Thoracic aorta (tissue), 2 donors: ENCODE measurements around the gene EMX2. TPM values are rescaled to one million over a fixed set of nuclear protein-coding genes. Genes with fewer than 3 reads are reported as not detected.
"Not testable (repeated sequence)": the region's sequence is repeated elsewhere in the genome, so short reads cannot be mapped to it uniquely, and the experiment has no call there.

Experiments used
- ATAC-seq: fragments of 150-250 bp; one replicate; pipeline ENCODE4 v1.8.0; 2017; ENCODE audit warnings: low read depth; ENCODE audit not compliant: insufficient number of reproducible peaks, low FRiP score
- DNase-seq: peaks from one replicate; pipeline ENCODE4 v3.0.0-alpha.2; 2020; ENCODE audit warnings: low spot score
- H3K27ac ChIP-seq, 2 donors: fragments of 200-600 bp; sonication (generic); 1 replicate in 1 of 2; 2 replicates in 1 of 2; pipeline ENCODE4 v1.5.1; 2016; ENCODE audit warnings: mild to moderate bottlenecking in 2 of 2, moderate library complexity in 2 of 2
- H3K27me3 ChIP-seq: fragments of 200-600 bp; sonication (generic); replicated peaks from 2 replicates; pipeline ENCODE4 v1.6.0; 2016; ENCODE audit warnings: mild to moderate bottlenecking; ENCODE audit not compliant: insufficient read depth
- H3K36me3 ChIP-seq: fragments of 200-600 bp; sonication (generic); one replicate; pipeline ENCODE4 v1.5.1; 2016
- H3K4me1 ChIP-seq, 2 donors: fragments of 200-600 bp; sonication (generic); 1 replicate in 1 of 2; 2 replicates in 1 of 2; pipeline versions ENCODE4 v1.5.1 to v1.6.0; 2016; ENCODE audit warnings: low read depth in 2 of 2, mild to moderate bottlenecking in 1 of 2; ENCODE audit not compliant: control insufficient read depth in 1 of 2
- H3K4me3 ChIP-seq: fragments of 200-600 bp; sonication (generic); 2 replicates; pipeline ENCODE4 v1.5.1; 2016; ENCODE audit warnings: mild to moderate bottlenecking
- H3K9me3 ChIP-seq: fragments of 200-600 bp; sonication (generic); 2 replicates; pipeline ENCODE4 v1.5.1; 2016
- CTCF ChIP-seq: fragments of 200-600 bp; sonication (generic); IDR thresholded peaks from one replicate; pipeline ENCODE4 v1.5.1; 2019; ENCODE audit warnings: antibody characterized with exemption
- total RNA-seq, 2 donors: library from RNA; depleted of rRNA; stranded (reverse); fragments of >200 nt; gene quantifications; one replicate each; pipeline versions ENCODE4 v1.1.0 to v1.2.3, GENCODE V29; 2016

Gene EMX2
- total RNA-seq, 2 donors from 2014 or later: not detected

GRCh38 chr10:117500456-117500855 is 42.1 kb upstream of the EMX2 start:
- no peak for TF ChIP-seq CTCF
- Histone ChIP-seq H3K27me3 (no peaks in the 10 kb centered on the region), H3K4me1 (no peaks in the 10 kb centered on the region), H3K4me3 (no peak overlapping the region), H3K36me3 (no peaks in the 10 kb centered on the region), H3K27ac (no peak overlapping the region), H3K9me3 (no peaks in the 10 kb centered on the region)
- DNase-seq (no peak), ATAC-seq (no peak)

GRCh38 chr10:117501460-117502035 is 41.0 kb upstream of the EMX2 start:
- no peak overlapping the region for H3K4me3 ChIP-seq
- H3K27me3 ChIP-seq: no peaks in the 10 kb centered on the region
- ATAC-seq (no peak), DNase-seq (no peak)
- no peak for TF ChIP-seq CTCF
- H3K36me3 ChIP-seq: no peaks in the 10 kb centered on the region
- H3K27ac ChIP-seq: no peak overlapping the region
- H3K9me3 ChIP-seq: no peaks in the 10 kb centered on the region
- H3K4me1 ChIP-seq: no peaks in the 10 kb centered on the region

GRCh38 chr10:117502421-117503243 is 39.9 kb upstream of the EMX2 start:
- TF ChIP-seq CTCF: no peak
- DNase-seq (no peak), ATAC-seq (no peak)
- Histone ChIP-seq H3K9me3 (no peaks in the 10 kb centered on the region), H3K36me3 (no peaks in the 10 kb centered on the region), H3K4me1 (no peaks in the 10 kb centered on the region), H3K27ac (no peak overlapping the region), H3K27me3 (no peaks in the 10 kb centered on the region), H3K4me3 (no peak overlapping the region)

GRCh38 chr10:117503244-117504205 is 39.0 kb upstream of the EMX2 start:
- Histone ChIP-seq H3K27ac (no peak overlapping the region), H3K4me1 (no peaks in the 10 kb centered on the region), H3K36me3 (no peaks in the 10 kb centered on the region), H3K27me3 (no peaks in the 10 kb centered on the region), H3K4me3 (no peak overlapping the region), H3K9me3 (no peaks in the 10 kb centered on the region)
- no peak for TF ChIP-seq CTCF
- no peak for ATAC-seq
- no peak for DNase-seq

GRCh38 chr10:117504562-117504961 is 38.0 kb upstream of the EMX2 start:
- H3K4me3 ChIP-seq: no peak overlapping the region
- H3K27ac ChIP-seq: no peak overlapping the region
- H3K36me3 ChIP-seq: no peaks in the 10 kb centered on the region
- no peaks in the 10 kb centered on the region for H3K9me3 ChIP-seq
- no peaks in the 10 kb centered on the region for H3K4me1 ChIP-seq
- TF ChIP-seq CTCF: no peak
- DNase-seq (no peak), ATAC-seq (no peak)
- no peaks in the 10 kb centered on the region for H3K27me3 ChIP-seq

- not testable (repeated sequence) for H3K9me3 ChIP-seq, H3K27ac ChIP-seq, DNase-seq, H3K27me3 ChIP-seq, ATAC-seq, H3K36me3 ChIP-seq, H3K4me1 ChIP-seq, H3K4me3 ChIP-seq
These were observed 35.5 kb upstream of the EMX2 start for GRCh38 chr10:117507081-117507480.
